Measurements from ENCODE around the gene DCDC1.

GRCh38 chr11:31408201-31408600, 38.7 kb upstream of the DCDC1 start:
- TF ChIP-seq CTCF (IDR thresholded peaks at IDR 0.05) (no peak), POLR2A (IDR thresholded peaks at IDR 0.05) (no peak)

Data from lower leg skin (tissue), 3 donors.